ENCODE measurements around the gene WASHC3.
"Not testable (repeated sequence)": the region's sequence is repeated elsewhere in the genome, so short reads cannot be mapped to it uniquely, and the experiment has no call there.

The WASHC3 gene, protein sequence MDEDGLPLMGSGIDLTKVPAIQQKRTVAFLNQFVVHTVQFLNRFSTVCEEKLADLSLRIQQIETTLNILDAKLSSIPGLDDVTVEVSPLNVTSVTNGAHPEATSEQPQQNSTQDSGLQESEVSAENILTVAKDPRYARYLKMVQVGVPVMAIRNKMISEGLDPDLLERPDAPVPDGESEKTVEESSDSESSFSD

DNA sequence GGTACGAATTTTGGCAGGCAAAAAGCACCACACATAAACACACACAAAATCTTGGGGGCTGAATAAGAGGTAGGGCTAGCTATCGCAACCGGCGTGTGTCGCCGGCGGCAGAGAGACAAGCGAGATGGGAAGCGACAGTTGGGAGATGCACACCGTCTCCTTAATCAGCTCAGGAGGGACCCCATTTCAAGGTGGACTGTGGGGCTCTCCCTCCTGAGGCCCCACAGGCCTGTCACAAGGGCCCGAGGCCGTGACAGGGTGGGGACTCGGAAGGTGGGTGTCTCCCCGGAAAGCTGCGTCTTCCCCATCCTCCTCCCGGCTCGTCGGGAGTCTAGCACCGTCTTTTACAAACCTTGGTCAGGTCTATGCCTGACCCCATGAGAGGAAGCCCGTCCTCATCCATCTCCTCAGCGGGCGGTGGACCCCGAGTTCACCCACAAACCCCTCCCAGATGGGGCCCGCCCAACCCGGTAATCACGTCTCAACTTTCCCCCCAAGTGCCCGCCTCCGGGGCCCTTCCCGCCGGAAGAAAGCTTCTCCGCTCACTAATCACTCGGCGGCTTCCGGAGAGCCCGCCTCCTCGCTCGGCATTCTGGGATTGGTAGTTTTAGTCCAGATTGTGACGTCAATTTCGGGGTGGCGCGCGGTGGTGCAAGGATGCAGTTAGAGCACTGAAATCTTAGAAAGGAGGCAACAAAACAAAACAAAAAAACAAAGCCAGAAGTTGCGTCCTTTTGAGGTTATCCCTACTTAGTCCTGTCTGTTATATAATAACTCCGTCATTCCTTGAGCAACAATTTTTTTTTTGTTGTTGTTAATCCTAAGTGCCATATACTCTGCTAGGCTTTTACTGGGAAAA is at the start of gene WASHC3:
WASHC3 (minus strand) TSS at position 432 of the 859 bp plus-strand sequence; CDS start at position 403, 29 bp downstream.
- peak; percentile 95 to 96 for DNase-seq

DNA sequence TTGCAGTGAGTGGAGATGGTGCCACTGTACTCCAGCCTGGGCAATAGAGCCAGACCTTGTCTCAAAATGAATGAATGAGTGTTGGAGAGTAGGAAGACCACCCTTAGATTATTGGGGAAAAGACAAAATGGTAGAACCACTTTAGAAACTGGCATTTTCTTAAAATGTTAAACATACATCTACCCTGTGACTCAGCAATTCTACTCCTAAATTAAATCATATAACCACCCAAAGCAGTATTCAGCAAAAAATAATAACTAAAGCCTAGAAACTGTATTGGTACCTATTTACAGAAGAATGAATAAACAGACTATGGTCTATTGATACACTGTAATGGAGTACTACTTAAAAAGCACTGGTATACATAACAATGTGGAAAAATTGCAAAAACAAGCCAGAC is 49.0 kb upstream of the WASHC3 start:
- DNase-seq, result no peak

DNA sequence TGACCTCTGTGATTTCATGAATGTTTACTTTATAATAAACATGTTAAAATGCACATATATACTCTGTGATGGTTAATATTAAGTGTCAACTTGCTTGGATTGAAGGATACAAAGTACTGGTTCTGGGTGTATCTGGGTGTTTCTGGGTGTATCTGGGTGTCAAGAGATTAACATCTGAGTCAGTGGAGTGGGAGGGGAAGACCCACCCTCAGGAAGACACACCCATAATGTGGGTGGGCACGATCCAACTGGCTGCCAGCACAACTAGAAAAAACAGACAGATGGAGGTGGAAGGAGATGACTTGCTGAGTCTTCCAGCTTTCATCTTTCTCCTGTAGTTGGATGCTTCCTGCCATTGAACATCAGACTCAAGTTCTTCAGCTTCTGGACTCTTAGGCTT is 46.2 kb upstream of the WASHC3 start:
- no peak for DNase-seq

DNA sequence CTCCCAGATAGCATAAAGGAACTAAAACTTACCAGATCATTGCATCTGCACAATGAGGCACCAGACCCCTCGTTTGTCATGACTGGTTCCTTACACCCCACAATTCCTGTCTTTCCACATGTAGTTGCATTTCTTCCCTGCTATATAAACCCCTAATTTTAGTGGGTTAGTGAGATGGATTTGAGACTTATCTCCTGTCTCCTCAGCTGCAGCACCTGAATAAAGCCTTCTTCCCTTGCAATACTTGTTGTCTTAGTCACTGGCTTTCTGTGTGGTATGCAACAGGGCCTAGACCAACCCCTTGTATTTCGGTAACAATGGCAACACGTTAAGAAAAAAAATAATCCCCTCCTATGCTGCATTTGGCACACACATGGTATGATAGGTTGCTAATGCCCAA is 45.1 kb upstream of the WASHC3 start:
- no peak for DNase-seq

- DNase-seq, result peak; percentile 5 to 43
These were observed 35.1 kb upstream of the WASHC3 start for GRCh38 chr12:102096855-102097254.

GRCh38 chr12:102095677-102096263 is 34.0 kb upstream of the WASHC3 start:
- DNase-seq, result peak; percentile 11 to 24

DNA sequence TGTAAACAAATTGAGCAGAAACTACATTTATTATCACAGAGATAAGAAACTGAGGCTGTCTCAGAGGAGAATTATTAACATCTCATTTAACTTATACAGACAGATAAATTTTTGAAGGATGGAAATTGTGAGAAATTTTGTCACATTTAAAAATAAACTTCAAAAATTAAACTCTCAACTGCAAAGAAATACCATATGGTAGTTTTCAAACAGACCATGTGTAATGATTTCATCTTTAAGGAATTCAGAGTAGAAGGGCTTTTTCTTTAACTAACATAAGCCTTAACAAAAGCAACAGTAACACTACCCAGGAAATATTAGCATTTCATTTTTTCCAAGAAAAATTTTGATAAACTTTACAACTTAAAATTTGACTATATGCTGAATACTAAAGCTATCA is 31.5 kb upstream of the WASHC3 start:
- no peak for DNase-seq

DNA sequence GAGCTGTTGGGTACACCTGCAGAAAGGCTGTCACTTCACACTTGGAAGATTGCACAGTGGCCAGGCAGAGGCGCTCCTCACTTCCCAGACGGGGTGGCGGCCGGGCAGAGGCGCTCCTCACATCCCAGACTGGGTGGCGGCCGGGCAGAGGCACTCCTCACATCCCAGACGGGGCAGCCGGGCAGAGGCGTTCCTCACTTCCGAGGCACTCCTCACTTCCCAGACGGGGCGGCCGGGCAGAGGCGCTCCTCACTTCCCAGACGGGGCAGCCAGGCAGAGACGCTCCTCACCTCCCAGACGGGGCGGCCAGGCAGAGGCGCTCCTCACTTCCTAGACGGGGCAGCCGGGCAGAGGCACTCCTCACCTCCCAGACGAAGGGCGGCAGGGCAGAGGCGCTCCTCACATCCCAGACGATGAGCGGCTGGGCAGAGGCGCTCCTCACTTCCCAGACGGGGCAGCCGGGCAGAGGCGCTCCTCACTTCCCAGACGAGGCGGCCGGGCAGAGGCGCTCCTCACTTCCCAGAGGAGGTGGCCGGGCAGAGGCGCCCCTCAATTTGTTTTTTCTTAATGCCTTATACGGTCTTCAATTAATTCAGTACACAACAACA is 27.5 kb upstream of the WASHC3 start:
- DNase-seq, result not testable (repeated sequence)

DNA sequence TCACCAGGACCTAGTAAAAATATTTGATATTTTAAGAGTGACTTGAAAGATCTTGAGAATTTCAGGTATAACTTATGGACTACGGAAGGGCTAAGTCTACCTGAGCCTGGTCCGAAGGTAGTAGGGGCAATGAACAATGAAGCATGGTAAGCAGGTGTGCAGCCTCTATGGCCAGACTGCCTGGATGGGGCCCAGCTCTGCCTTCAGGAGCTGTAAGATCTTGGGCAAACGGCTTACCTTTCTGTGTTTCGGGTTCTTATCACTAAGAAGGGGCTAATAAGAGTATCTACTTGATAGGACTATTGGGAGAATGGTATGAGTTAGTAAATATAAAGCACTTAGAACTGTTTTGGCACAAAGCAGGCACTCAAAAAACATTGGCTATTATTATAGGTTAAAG is 19.1 kb upstream of the WASHC3 start:
- DNase-seq, result no peak

DNA sequence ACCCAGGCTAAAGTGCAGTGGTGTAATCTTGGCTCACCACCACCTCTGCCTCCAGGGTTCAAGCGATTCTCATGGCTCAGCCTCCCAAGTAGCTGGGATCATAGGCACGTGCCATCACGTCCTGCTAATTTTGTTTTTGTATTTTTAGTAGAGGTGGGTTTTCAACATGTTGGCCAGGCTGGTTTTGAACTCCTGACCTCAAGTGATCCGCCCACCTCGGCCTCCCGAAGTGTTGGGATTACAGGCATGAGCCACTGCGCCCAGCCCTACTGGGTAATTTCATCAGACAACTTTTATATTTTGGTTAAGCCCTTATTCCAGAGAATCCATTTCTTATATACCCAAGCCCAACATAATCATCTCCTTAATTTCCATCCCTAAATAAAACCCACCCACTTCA is 10.3 kb upstream of the WASHC3 start:
- not testable (repeated sequence) for DNase-seq

DNA sequence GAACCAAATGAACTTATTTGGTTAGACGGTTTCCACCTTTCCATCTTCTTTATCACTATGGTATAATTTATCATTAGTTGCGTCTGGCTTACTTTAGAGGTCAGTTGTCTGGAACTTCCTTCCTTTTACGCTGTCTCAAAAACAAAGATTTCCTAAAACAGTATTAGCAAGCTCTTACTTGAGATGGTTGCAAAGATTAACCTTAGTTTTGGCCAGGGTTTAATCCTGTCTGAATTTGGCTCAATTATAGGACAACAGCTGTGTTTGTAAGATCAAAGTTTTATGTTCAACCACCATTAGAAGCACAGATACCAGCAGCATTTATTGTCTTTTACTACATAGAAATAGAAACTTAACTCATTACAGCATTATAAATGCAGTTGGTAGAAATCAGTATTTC is 7.9 kb upstream of the WASHC3 start:
- no peak for DNase-seq

DNA sequence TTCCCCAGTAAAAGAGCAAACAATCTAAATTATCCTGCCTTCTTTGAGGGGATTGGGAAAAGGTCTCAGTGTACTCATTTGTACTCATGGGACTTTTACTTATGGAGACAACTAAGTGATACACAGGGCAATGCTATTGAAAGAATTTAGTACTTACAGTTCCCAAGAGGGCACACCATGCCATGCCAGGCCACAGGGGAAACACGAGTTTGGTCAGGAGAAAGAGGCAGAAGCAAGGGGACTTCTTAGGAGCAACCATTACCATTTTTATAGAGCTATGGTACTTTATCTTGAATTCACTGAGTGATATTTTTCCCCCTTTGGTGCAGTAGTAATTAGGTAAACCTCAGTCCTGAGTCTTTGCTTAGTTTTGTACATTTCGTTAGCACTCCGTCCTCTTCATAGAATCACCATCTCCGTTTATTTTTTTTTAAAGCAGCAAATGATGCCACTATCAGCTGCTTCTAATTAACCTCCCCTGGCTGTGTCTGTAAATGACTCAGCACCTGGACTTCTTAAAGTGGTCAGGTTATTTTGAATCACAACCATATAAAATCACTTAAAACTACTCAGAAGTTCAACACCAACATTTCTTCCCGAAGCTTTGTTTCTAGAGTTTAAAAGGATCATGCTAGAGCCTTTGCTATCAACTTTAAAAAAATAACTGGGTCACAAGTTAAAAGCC is 5.9 kb upstream of the WASHC3 start:
- DNase-seq, result no peak

- no peak for DNase-seq
These were observed 2.7 kb upstream of the WASHC3 start for GRCh38 chr12:102064476-102064875.

DNA sequence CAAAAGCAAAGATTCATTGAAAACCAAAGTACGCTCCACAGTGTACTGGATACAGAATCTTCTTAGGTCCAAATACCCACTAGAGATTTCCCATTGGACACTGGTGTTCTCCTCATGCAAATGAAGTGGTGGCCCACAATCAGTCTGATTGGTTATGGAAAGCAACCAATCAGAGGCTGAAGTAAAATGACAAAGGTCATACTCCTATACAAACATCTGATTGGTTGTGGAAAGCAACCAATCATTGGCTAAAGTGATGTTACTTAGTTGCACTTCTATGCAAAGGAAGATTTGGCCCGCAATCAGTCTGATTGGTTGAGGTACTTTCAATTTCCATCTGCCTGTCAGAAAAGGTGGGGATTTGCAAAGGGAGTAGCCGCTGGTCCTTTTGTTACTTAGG is 1.3 kb upstream of the WASHC3 start:
- peak in 1 of 2 experiments; percentile 30 for DNase-seq

DNA sequence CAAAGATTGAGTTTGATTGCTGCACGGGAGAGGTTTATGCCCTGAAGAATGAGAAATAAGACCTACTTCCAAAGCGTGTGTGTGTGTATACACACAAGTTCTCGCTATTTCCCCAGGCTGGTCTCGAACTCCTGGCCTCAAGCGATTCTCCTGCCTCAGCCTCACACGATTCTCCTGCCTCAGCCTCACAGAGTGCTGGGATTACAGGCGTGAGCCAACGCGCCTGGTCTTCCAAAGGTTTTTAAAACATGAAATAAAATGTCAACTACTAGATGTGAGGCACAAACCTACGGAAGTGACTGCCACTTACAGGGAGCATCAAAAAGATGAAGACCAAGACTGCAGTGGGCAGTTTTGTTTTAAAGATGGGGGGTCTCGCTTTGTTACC is 622 bp upstream of the WASHC3 start:
- DNase-seq, result no peak

GRCh38 chr12:102061096-102061559 is 663 bp downstream of the WASHC3 start:
- DNase-seq, result peak in 1 of 2 experiments; percentile 3

- DNase-seq, result no peak
These were observed 2.4 kb downstream of the WASHC3 start for GRCh38 chr12:102059343-102059742.

DNA sequence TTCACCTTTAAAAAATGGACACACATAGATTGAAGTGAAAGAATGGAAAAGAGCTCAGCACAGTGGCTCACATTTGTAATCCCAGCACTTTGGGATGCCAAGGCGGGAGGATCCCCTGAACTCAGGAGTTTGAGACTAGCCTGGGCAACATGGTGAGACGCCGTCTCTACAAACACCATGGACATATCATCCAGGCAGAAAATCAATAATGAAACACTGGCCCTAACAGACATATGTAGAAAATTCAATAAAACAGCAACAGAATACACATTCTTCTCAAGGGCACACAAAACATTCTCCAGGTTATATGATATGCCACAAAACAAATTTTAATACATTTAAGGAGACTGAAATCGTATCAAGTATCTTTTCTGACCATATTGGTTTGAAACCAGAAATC is 7.4 kb downstream of the WASHC3 start:
- no peak for DNase-seq

GRCh38 chr12:102053062-102053349 is 8.8 kb downstream of the WASHC3 start:
- no peak for DNase-seq

- no peak for DNase-seq
These were observed 9.4 kb downstream of the WASHC3 start for GRCh38 chr12:102052192-102053061.

- no peak for DNase-seq
These were observed 10.3 kb downstream of the WASHC3 start for GRCh38 chr12:102051431-102051965.

Data from NCI-H2081 (cell line).